Suprapubic skin (tissue), 2 donors: ENCODE measurements around the gene GUCA2A.

Experiments used
- EP300 ChIP-seq: sonication (generic); formaldehyde crosslinking; IDR thresholded peaks from one replicate; pipeline ENCODE4 v1.6.1; 2017; ENCODE audit warnings: antibody characterized with exemption
- POLR2A ChIP-seq, 2 donors: fragments of 450-650 bp; IDR thresholded peaks; one replicate each; pipeline ENCODE4 v1.6.1; 2017; ENCODE audit warnings: antibody characterized with exemption in 2 of 2, mild to moderate bottlenecking in 2 of 2, moderate library complexity in 2 of 2

- TF ChIP-seq EP300 (no peak), POLR2A (IDR thresholded peaks at IDR 0.05) (no peak)
Measured at GRCh38 chr1:42183957-42184268, 19.4 kb upstream of the GUCA2A start.
